A549 (cell line): Measurements from ENCODE around the gene SRC. TPM values are rescaled to one million over a fixed set of nuclear protein-coding genes. Genes with fewer than 3 reads are reported as not detected.

Experiments used
- ATAC-seq, 2 experiments: fragments of 200-7000 bp in 1 of 2; fragments of >200 bp in 1 of 2; cut with Nextera tagmentation in 1 of 2; cut with Tn5 transposase in 1 of 2; 3 replicates each; pipeline versions ENCODE4 v1.8.0 to v1.9.1; 2018 to 2020; ENCODE audit warnings: mild to moderate bottlenecking in 1 of 2, moderate library complexity in 1 of 2
- CTCF ChIA-PET: fragments of 300-600 bp; sonication (Branson Sonifier 250); formaldehyde crosslinking; extraction: SDS; loops from one replicate; lab custom pipeline; 2021; ENCODE audit warnings: antibody characterized with exemption, inconsistent platforms; lab: Yijun Ruan, JAX
- POLR2A ChIA-PET: fragments of 350-600 bp; formaldehyde crosslinking; extraction: SDS; loops from one replicate; lab custom pipeline; 2021; ENCODE audit warnings: antibody characterized with exemption, inconsistent platforms; lab: Yijun Ruan, JAX
- DNase-seq, 2 experiments: peaks; one replicate each; pipeline versions ENCODE4 v3.0.0 to v3.0.0-alpha.2; 2011 to 2016; ENCODE audit warnings: low read depth in 1 of 2, low spot score in 1 of 2
- FAIRE-seq: peaks from 2 replicates; lab custom pipeline; 2011; peaks lifted over from hg19 to GRCh38; lab: Jason Lieb, UNC
- H3K27ac ChIP-seq, 2 experiments: fragments of >200 bp; sonication (Bioruptor Twin); formaldehyde crosslinking; 3 replicates each; pipeline ENCODE4 v1.5.1; 2016 to 2017
- H3K4me1 ChIP-seq: fragments of >200 bp; sonication (Bioruptor Twin); formaldehyde crosslinking; 3 replicates; pipeline ENCODE4 v1.6.1; 2016
- H3K4me2 ChIP-seq: fragments of >200 bp; sonication (Bioruptor Twin); formaldehyde crosslinking; 3 replicates; pipeline ENCODE4 v1.6.1; 2016
- H3K4me3 ChIP-seq: fragments of >200 bp; sonication (Bioruptor Twin); formaldehyde crosslinking; 3 replicates; pipeline ENCODE4 v1.5.1; 2016
- H3K9me3 ChIP-seq: fragments of >200 bp; sonication (Bioruptor Twin); formaldehyde crosslinking; 3 replicates; pipeline ENCODE4 v1.6.1; 2016
- ATOH8 ChIP-seq: fragments of 250-450 bp; sonication (Bioruptor Pico); IDR thresholded peaks from 2 replicates; pipeline ENCODE4 v1.5.0; 2020; ENCODE audit warnings: low read depth, mild to moderate bottlenecking, moderate library complexity
- BCL3 ChIP-seq: fragments of >200 bp; sonication (Bioruptor Twin); formaldehyde crosslinking; IDR thresholded peaks from 3 replicates; pipeline ENCODE4 v1.6.1; 2016
- E2F6 ChIP-seq: IDR thresholded peaks from 2 replicates; pipeline ENCODE4 v1.6.1; 2012; ENCODE audit warnings: low read depth, borderline replicate concordance
- ESRRA ChIP-seq: fragments of 150-350 bp; IDR thresholded peaks from 2 replicates; pipeline ENCODE4 v1.6.1; 2014; ENCODE audit warnings: mild to moderate bottlenecking, low read length, borderline replicate concordance
- FOSL2 ChIP-seq, 2 experiments: fragments of 450-650 bp in 1 of 2; fragments of >200 bp in 1 of 2; sonication (Bioruptor Twin) in 1 of 2; formaldehyde crosslinking; IDR thresholded peaks; 2 replicates each; pipeline versions ENCODE4 v1.5.0 to v1.6.1; 2016 to 2020; ENCODE audit warnings: mild to moderate bottlenecking in 1 of 2, moderate library complexity in 1 of 2
- FOXS1 ChIP-seq: fragments of 250-450 bp; sonication (Bioruptor Pico); IDR thresholded peaks from 2 replicates; pipeline ENCODE4 v1.5.0; 2020; ENCODE audit warnings: mild to moderate bottlenecking, moderate library complexity
- HES2 ChIP-seq: fragments of >200 bp; sonication (Bioruptor Twin); formaldehyde crosslinking; IDR thresholded peaks from 2 replicates; pipeline ENCODE4 v1.6.1; 2016
- HEYL ChIP-seq: fragments of 250-450 bp; sonication (Bioruptor Pico); IDR thresholded peaks from 2 replicates; pipeline ENCODE4 v1.8.0; 2021; ENCODE audit warnings: mild to moderate bottlenecking, moderate library complexity
- MAFK ChIP-seq: fragments of 450-650 bp; IDR thresholded peaks from 2 replicates; pipeline ENCODE4 v1.6.1; 2014; ENCODE audit not compliant: partially characterized antibody
- MAX ChIP-seq: IDR thresholded peaks from 2 replicates; pipeline ENCODE4 v1.6.1; 2012
- PBX3 ChIP-seq: IDR thresholded peaks from 2 replicates; pipeline ENCODE4 v1.6.1; 2012
- PHF8 ChIP-seq: fragments of 200-600 bp; sonication (generic); IDR thresholded peaks from 2 replicates; pipeline ENCODE4 v1.6.1; 2016; ENCODE audit warnings: low read depth, mild to moderate bottlenecking, antibody characterized with exemption, moderate library complexity, borderline replicate concordance
- POLR2A ChIP-seq: IDR thresholded peaks from 2 replicates; pipeline ENCODE4 v1.6.1; 2012; ENCODE audit warnings: mild to moderate bottlenecking, low read length
- RARB ChIP-seq: fragments of 250-450 bp; sonication (Bioruptor Pico); IDR thresholded peaks from 2 replicates; pipeline ENCODE4 v1.8.0; 2021; ENCODE audit warnings: mild to moderate bottlenecking, moderate library complexity
- REST ChIP-seq: fragments of 200-600 bp; sonication (generic); IDR thresholded peaks from 2 replicates; pipeline ENCODE4 v1.6.1; 2016; ENCODE audit warnings: antibody characterized with exemption, mild to moderate bottlenecking, moderate library complexity
- RFX5 ChIP-seq: fragments of 450-650 bp; IDR thresholded peaks from 2 replicates; pipeline ENCODE4 v1.7.1; 2014; ENCODE audit warnings: antibody characterized with exemption, mild to moderate bottlenecking, moderate library complexity
- SMC3 ChIP-seq: fragments of >200 bp; sonication (Bioruptor Twin); formaldehyde crosslinking; IDR thresholded peaks from 3 replicates; pipeline ENCODE4 v1.6.1; 2018; ENCODE audit warnings: inconsistent platforms
- ZFP36 ChIP-seq: fragments of 450-650 bp; IDR thresholded peaks from 2 replicates; pipeline ENCODE4 v1.6.1; 2014; ENCODE audit warnings: borderline replicate concordance; ENCODE audit not compliant: partially characterized antibody
- ZNF302 ChIP-seq: fragments of 250-450 bp; sonication (Bioruptor Pico); IDR thresholded peaks from 2 replicates; pipeline ENCODE4 v1.9.0; 2021; ENCODE audit warnings: inconsistent platforms, mild to moderate bottlenecking, moderate library complexity
- WGBS: methylation state at CpG from one replicate; pipeline ENCODE4 v1.1.6; 2017; ENCODE audit errors: missing lambda C conversion rate; 5-methylcytosine and 5-hydroxymethylcytosine counted together
- polyA plus RNA-seq, 4 experiments: library from polyadenylated mRNA; depleted of rRNA in 3 of 4; stranded (reverse); fragments of >200 nt; fragmentation: RNase III in 1 of 4; extraction: RNeasy Plus Mini Kit Qiagen cat#74134 plus additional on column Dnase treatment in 1 of 4; gene quantifications; 2 replicates in 3 of 4; 3 replicates in 1 of 4; pipeline ENCODE4 v1.2.3, GENCODE V29; 2011 to 2017

SRC gene
- polyA plus RNA-seq, 2 of the 4 experiments (the other 2 are of a cell fraction) = 139 to 154 TPM

GRCh38 chr20:37438464-37439222, 92.7 kb downstream of the SRC start:
- no peak for FAIRE-seq
- CTCF ChIA-PET = no interaction called here

GRCh38 chr20:37439223-37439933, 93.4 kb downstream of the SRC start:
- no peak for FAIRE-seq

More at GRCh38 chr20:37438464-37439222, 92.7 kb downstream of the SRC start:
- H3K4me1 ChIP-seq = no peaks in the 10 kb centered on the region
- DNase-seq (no peak), ATAC-seq (no peak)
- no peaks in the 10 kb centered on the region for H3K9me3 ChIP-seq
- no peak overlapping the region for H3K4me3 ChIP-seq
- H3K27ac ChIP-seq = no peak overlapping the region
- no peak for TF ChIP-seq HES2
- TF ChIP-seq FOSL2 (IDR thresholded peaks at IDR 0.05) = no peak
- TF ChIP-seq FOSL2 (CRISPR knock-in tag; IDR thresholded peaks at IDR 0.05) = no peak
- TF ChIP-seq POLR2A = no peak
- TF ChIP-seq MAX = no peak
- no peak for TF ChIP-seq SMC3
- TF ChIP-seq ESRRA = no peak
- TF ChIP-seq FOXS1 (CRISPR knock-in tag) = no peak
- no peak overlapping the region for H3K4me2 ChIP-seq
- WGBS = 82% methylated on average over 22 of the region's 25 CpGs
- POLR2A ChIA-PET = no interaction called here

More at GRCh38 chr20:37439223-37439933, 93.4 kb downstream of the SRC start:
- ChIA-PET CTCF (no interaction called here), POLR2A (no interaction called here)
- TF ChIP-seq HEYL (CRISPR knock-in tag) (no peak), E2F6 (no peak), ZFP36 (no peak), PHF8 (no peak), PBX3 (no peak), RARB (CRISPR knock-in tag) (no peak), ATOH8 (CRISPR knock-in tag) (no peak), RFX5 (no peak), ESRRA (no peak), ZNF302 (no peak), MAFK (no peak), BCL3 (no peak), FOSL2 (IDR thresholded peaks at IDR 0.05) (no peak), FOSL2 (CRISPR knock-in tag; IDR thresholded peaks at IDR 0.05) (no peak), FOXS1 (CRISPR knock-in tag) (no peak), REST (no peak)
- H3K4me1 ChIP-seq = no peaks in the 10 kb centered on the region
- H3K9me3 ChIP-seq = no peaks in the 10 kb centered on the region
- 54% methylated on average over 23 of the region's 23 CpGs for WGBS
- ATAC-seq = no peak
- H3K27ac ChIP-seq = no peak overlapping the region
- no peak overlapping the region for H3K4me3 ChIP-seq
- H3K4me2 ChIP-seq = no peak overlapping the region
- no peak for DNase-seq
